GM12878 (cell line): ENCODE results near the gene CDK3. TPM values are rescaled to one million over a fixed set of nuclear protein-coding genes. Genes with fewer than 3 reads are reported as not detected.

ENCODE experiments used
- ATAC-seq: fragments of 200-7000 bp; cut with Tn5 transposase; 3 replicates; pipeline ENCODE4 v1.9.1; 2020; ENCODE audit warnings: mild to moderate bottlenecking, moderate library complexity
- BruUV-seq: library from RNA; stranded (reverse); fragments of 400-500 nt; replicated peaks from 2 replicates; lab custom pipeline; 2021; lab: Mats Ljungman, UMichigan
- CTCF ChIA-PET: fragments of 300-600 bp; sonication (Branson Sonifier 250); formaldehyde crosslinking; extraction: SDS; loops from one replicate; lab custom pipeline; 2021; ENCODE audit warnings: inconsistent platforms; lab: Yijun Ruan, JAX
- POLR2A ChIA-PET: fragments of 350-600 bp; formaldehyde crosslinking; extraction: SDS; loops from one replicate; lab custom pipeline; 2021; ENCODE audit warnings: inconsistent platforms; lab: Charles Lee
- RAD21 ChIA-PET: fragments of 300-600 bp; sonication (Branson Sonifier 250); formaldehyde crosslinking; loops from one replicate; lab custom pipeline; 2023; ENCODE audit warnings: antibody characterized with exemption; ENCODE audit not compliant: unreplicated experiment; lab: Charles Lee
- SMC1A ChIA-PET: fragments of 300-600 bp; sonication (Branson Sonifier 250); formaldehyde crosslinking; loops from one replicate; lab custom pipeline; 2023; ENCODE audit not compliant: unreplicated experiment, uncharacterized antibody; lab: Charles Lee
- DNase-seq: peaks from one replicate; pipeline ENCODE4 v3.0.0-alpha.2; 2011; ENCODE audit warnings: low read depth, low spot score
- FAIRE-seq: peaks from 3 replicates; lab custom pipeline; 2011; peaks lifted over from hg19 to GRCh38; lab: Jason Lieb, UNC
- H2AFZ ChIP-seq: 2 replicates; pipeline ENCODE4 v1.6.0; 2011; ENCODE audit warnings: low read depth, low read length, control low read depth; ENCODE audit not compliant: control insufficient read depth
- H3K27ac ChIP-seq: 2 replicates; pipeline ENCODE4 v1.5.1; 2011; ENCODE audit warnings: control low read depth; ENCODE audit not compliant: control insufficient read depth, insufficient read depth
- H3K27me3 ChIP-seq, 2 experiments: replicated peaks in 1 of 2; 2 replicates each; pipeline versions ENCODE4 v1.6.0 to v1.6.1; 2011; ENCODE audit warnings: low read length in 1 of 2; ENCODE audit not compliant: control insufficient read depth in 2 of 2, insufficient read depth in 2 of 2
- H3K36me3 ChIP-seq, 2 experiments: 2 replicates each; pipeline ENCODE4 v1.5.1; 2011; ENCODE audit warnings: low read length in 1 of 2; ENCODE audit not compliant: control insufficient read depth in 2 of 2, insufficient read depth in 2 of 2
- H3K4me1 ChIP-seq: 2 replicates; pipeline ENCODE4 v1.6.1; 2011; ENCODE audit warnings: mild to moderate bottlenecking, low read length, moderate library complexity, mixed read lengths; ENCODE audit not compliant: control insufficient read depth, insufficient read depth
- H3K4me2 ChIP-seq: 2 replicates; pipeline ENCODE4 v1.6.0; 2011; ENCODE audit warnings: control low read depth; ENCODE audit not compliant: control insufficient read depth, insufficient read depth
- H3K4me3 ChIP-seq: fragments of 200-600 bp; sonication (generic); 2 replicates; pipeline ENCODE4 v1.5.1; 2016
- H3K79me2 ChIP-seq: 2 replicates; pipeline ENCODE4 v1.6.0; 2011; ENCODE audit warnings: low read length; ENCODE audit not compliant: control insufficient read depth, insufficient read depth
- H3K9ac ChIP-seq: 2 replicates; pipeline ENCODE4 v1.8.0; 2011; ENCODE audit warnings: low read length, control low read depth, mixed read lengths; ENCODE audit not compliant: control insufficient read depth, insufficient read depth
- H3K9me3 ChIP-seq: replicated peaks from 3 replicates; pipeline ENCODE4 v1.5.1; 2011; ENCODE audit warnings: mild to moderate bottlenecking, low read length; ENCODE audit not compliant: control insufficient read depth, insufficient read depth
- H4K20me1 ChIP-seq: 2 replicates; pipeline ENCODE4 v1.6.0; 2011; ENCODE audit not compliant: control insufficient read depth, insufficient read depth
- ASH2L ChIP-seq: fragments of 300-600, 200-600 bp; sonication (generic); IDR thresholded peaks from 2 replicates; pipeline ENCODE4 v1.6.1; 2017; ENCODE audit warnings: low read depth, mild to moderate bottlenecking, borderline replicate concordance
- ATF7 ChIP-seq: fragments of 450-650 bp; IDR thresholded peaks from 2 replicates; pipeline ENCODE4 v1.6.1; 2016; ENCODE audit warnings: low read depth, mild to moderate bottlenecking
- HDAC2 ChIP-seq: fragments of 200-600 bp; sonication (generic); IDR thresholded peaks from 2 replicates; pipeline ENCODE4 v1.6.1; 2017
- HDGF ChIP-seq: fragments of 450-650 bp; IDR thresholded peaks from 2 replicates; pipeline ENCODE4 v1.6.1; 2016; ENCODE audit warnings: antibody characterized with exemption
- HSF1 ChIP-seq: fragments of 150-350 bp; IDR thresholded peaks from 2 replicates; pipeline ENCODE4 v1.6.1; 2014; ENCODE audit warnings: mild to moderate bottlenecking, low read depth, low read length
- KDM1A ChIP-seq: fragments of 200-600 bp; sonication (generic); IDR thresholded peaks from 2 replicates; pipeline ENCODE4 v1.6.1; 2016; ENCODE audit warnings: borderline replicate concordance
- MTA3 ChIP-seq: IDR thresholded peaks from 2 replicates; pipeline ENCODE4 v1.6.1; 2012; ENCODE audit warnings: low read length, inconsistent platforms, borderline replicate concordance
- MYB ChIP-seq: fragments of 150-350 bp; IDR thresholded peaks from 2 replicates; pipeline ENCODE4 v1.6.1; 2014; ENCODE audit warnings: mild to moderate bottlenecking, low read depth, low read length, borderline replicate concordance
- PML ChIP-seq: IDR thresholded peaks from 2 replicates; pipeline ENCODE4 v1.6.1; 2012; ENCODE audit warnings: low read length, inconsistent platforms
- SRF ChIP-seq, 2 experiments: IDR thresholded peaks; 2 replicates each; pipeline ENCODE4 v1.6.1; 2011; ENCODE audit warnings: low read depth in 2 of 2, low read length in 2 of 2, mild to moderate bottlenecking in 1 of 2, moderate library complexity in 1 of 2
- STAT1 ChIP-seq: fragments of 450-650 bp; conservative IDR thresholded peaks from 2 replicates; pipeline ENCODE4 v1.6.1; 2014; ENCODE audit warnings: antibody characterized with exemption, mild to moderate bottlenecking
- TBL1XR1 ChIP-seq: IDR thresholded peaks from 2 replicates; pipeline ENCODE4 v1.6.1; 2012; ENCODE audit warnings: low read depth, low read length, improper control_type of control experiment
- ZNF622 ChIP-seq: fragments of 450-650 bp; IDR thresholded peaks from 2 replicates; pipeline ENCODE4 v1.6.1; 2017; ENCODE audit warnings: mild to moderate bottlenecking, inconsistent platforms
- ZZZ3 ChIP-seq: IDR thresholded peaks from 2 replicates; pipeline ENCODE4 v1.6.1; 2011; ENCODE audit warnings: low read depth; ENCODE audit not compliant: control insufficient read depth, insufficient read length
- WGBS: methylation state at CpG from one replicate; pipeline ENCODE4 v1.1.6; 2016; ENCODE audit warnings: low lambda C conversion rate; ENCODE audit not compliant: insufficient replicate concordance, insufficient coverage; ENCODE audit errors: missing lambda C conversion rate; 5-methylcytosine and 5-hydroxymethylcytosine counted together
- in situ Hi-C: fragments of 300-500 bp; cut with MboI; formaldehyde crosslinking; loops from 9 replicates; pipeline ENCODE4 v1.14.3; 2018; ENCODE audit warnings: mixed read lengths
- intact Hi-C: fragments of 100-400 bp; cut with micrococcal nuclease; formaldehyde crosslinking; loops from one replicate; pipeline ENCODE4 v1.14.2; 2022; ENCODE audit not compliant: unreplicated experiment
- polyA plus RNA-seq, 11 experiments: library from polyadenylated mRNA; depleted of rRNA in 4 of 11; unstranded in 6 of 11; stranded (reverse) in 5 of 11; fragments of >200 nt; fragmentation: Nextera tagmentation in 4 of 11; fragmentation: Illumina TruSeq in 1 of 11; extraction: Ambion mirVana in 4 of 11; extraction: Trizol in 1 of 11; gene quantifications; 1 replicate in 1 of 11; 2 replicates in 10 of 11; pipeline versions ENCODE4 v1.2.1 to v1.2.3, GENCODE V29; 2011 to 2016; ENCODE audit warnings: inconsistent platforms in 2 of 11, missing spikeins in 2 of 11, low read depth in 1 of 11
- total RNA-seq, 4 experiments: library from RNA; depleted of rRNA in 3 of 4; stranded (reverse); fragments of >200 nt in 3 of 4; fragmentation: Illumina TruSeq in 1 of 4; extraction: Trizol in 1 of 4; gene quantifications; 2 replicates each; pipeline versions ENCODE4 v1.2.1 to v1.2.3, GENCODE V29; 2013 to 2021
- TF ChIP-seq, protein P1 (sequence below): IDR thresholded peaks from 2 replicates; pipeline ENCODE4 v1.6.1; 2011; ENCODE audit warnings: low read depth, mild to moderate bottlenecking, low read length, moderate library complexity, borderline replicate concordance; ENCODE audit errors: extremely low read depth
- TF ChIP-seq, protein P2 (sequence below): IDR thresholded peaks from 2 replicates; pipeline ENCODE4 v1.6.1; 2012; ENCODE audit warnings: low read depth, low read length, improper control_type of control experiment
- TF ChIP-seq, protein P3 (sequence below): fragments of 450-650 bp; IDR thresholded peaks from 2 replicates; pipeline ENCODE4 v1.6.1; 2018; ENCODE audit warnings: borderline replicate concordance, mild to moderate bottlenecking; ENCODE audit not compliant: partially characterized antibody

CDK3 gene
- total and polyA plus RNA-seq, 10 of the 15 experiments (the other 5 are each of a cell fraction or from before 2014, with no cell fraction given) = 1.1 to 7.1 (median 4.2) TPM

DNA sequence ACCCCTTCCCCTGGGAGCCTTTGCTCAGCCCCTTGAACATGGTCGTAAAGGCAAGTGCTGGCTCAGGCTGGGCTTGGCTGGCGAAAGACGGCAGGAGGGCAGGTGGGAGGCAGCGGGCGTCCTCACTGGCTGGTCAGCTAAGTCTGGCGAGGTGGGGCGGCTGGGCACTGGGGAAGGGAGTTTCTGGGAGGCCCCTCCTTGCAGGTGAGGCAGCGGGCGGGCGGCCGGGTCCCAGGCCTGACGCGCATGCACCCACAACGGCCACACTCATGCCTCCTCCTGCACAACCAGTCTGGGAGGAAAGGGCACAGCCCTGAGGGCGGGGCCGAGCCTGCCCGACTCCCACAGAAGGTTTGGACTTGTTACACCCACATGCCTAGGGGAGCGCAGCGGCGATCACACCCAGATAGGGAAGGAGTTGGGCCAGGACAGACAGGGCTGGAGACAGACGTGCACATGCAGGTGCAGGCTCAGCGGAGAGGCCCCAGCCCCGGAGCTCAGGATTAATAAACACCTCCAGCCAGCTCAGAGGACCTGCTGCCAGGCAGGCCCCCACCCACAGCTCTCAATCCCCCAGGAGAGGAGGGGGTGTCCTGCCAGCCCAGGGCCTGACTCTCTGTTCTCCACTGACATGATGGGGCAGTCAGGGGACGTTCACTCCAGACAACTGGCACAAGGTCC lies 26.6 kb downstream of the CDK3 start, which contains the start of gene EVPL (continued):
- TF ChIP-seq, protein P1, sequence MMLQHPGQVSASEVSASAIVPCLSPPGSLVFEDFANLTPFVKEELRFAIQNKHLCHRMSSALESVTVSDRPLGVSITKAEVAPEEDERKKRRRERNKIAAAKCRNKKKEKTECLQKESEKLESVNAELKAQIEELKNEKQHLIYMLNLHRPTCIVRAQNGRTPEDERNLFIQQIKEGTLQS = no peak
- TF ChIP-seq, protein P2, sequence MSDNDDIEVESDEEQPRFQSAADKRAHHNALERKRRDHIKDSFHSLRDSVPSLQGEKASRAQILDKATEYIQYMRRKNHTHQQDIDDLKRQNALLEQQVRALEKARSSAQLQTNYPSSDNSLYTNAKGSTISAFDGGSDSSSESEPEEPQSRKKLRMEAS = no peak

- no peaks in the 10 kb centered on the region for H3K27me3 ChIP-seq
- no peaks in the 10 kb centered on the region for H3K9me3 ChIP-seq
- H3K4me1 ChIP-seq = no peaks in the 10 kb centered on the region
- ChIA-PET SMC1A (no interaction called here), CTCF (interaction anchor here (1.0 to 1.6 kb wide), 3 partner anchors 18 to 267 kb away, joined by 3 to 5 read pairs (median 5); no protein-coding TSS in a partner anchor), RAD21 (interaction anchor here (0.6 kb wide), 1 partner anchor 393 kb away, joined by 3 read pairs; no protein-coding TSS in a partner anchor), POLR2A (no interaction called here)
- H3K4me2 ChIP-seq = no peak overlapping the region
- ATAC-seq (peak; percentile 45; the same call in 2 of the 3 replicates), DNase-seq (no peak), FAIRE-seq (no peak)
- no peak overlapping the region for H3K27ac ChIP-seq
- no peak overlapping the region for H2AFZ ChIP-seq
- H3K9ac ChIP-seq = no peak overlapping the region
- H3K4me3 ChIP-seq = no peak overlapping the region
- WGBS = 71% methylated on average over 20 of the region's 20 CpGs
- H3K79me2 ChIP-seq = no peaks in the 10 kb centered on the region
- BruUV-seq = no TSS peak
- intact Hi-C loops = no loop called here
- in situ Hi-C loops = no loop called here
- H4K20me1 ChIP-seq = no peaks in the 10 kb centered on the region
- H3K36me3 ChIP-seq = peaks cover 0 to 6% of the 10 kb centered on the region in 2 experiments; a peak in 2 of 4 replicates
- TF ChIP-seq ATF7 (no peak), PML (no peak), MYB (no peak), HSF1 (no peak), KDM1A (no peak), TBL1XR1 (no peak), MTA3 (no peak), ZZZ3 (no peak), HDAC2 (no peak), ASH2L (no peak), SRF (IDR thresholded peaks at IDR 0.05; ENCODE audit: low read depth in 2 of 2, low read length in 2 of 2) (no peak), STAT1 (no peak), ZNF622 (no peak), HDGF (no peak)
- TF ChIP-seq, protein P2 = no peak
- TF ChIP-seq, protein P3, sequence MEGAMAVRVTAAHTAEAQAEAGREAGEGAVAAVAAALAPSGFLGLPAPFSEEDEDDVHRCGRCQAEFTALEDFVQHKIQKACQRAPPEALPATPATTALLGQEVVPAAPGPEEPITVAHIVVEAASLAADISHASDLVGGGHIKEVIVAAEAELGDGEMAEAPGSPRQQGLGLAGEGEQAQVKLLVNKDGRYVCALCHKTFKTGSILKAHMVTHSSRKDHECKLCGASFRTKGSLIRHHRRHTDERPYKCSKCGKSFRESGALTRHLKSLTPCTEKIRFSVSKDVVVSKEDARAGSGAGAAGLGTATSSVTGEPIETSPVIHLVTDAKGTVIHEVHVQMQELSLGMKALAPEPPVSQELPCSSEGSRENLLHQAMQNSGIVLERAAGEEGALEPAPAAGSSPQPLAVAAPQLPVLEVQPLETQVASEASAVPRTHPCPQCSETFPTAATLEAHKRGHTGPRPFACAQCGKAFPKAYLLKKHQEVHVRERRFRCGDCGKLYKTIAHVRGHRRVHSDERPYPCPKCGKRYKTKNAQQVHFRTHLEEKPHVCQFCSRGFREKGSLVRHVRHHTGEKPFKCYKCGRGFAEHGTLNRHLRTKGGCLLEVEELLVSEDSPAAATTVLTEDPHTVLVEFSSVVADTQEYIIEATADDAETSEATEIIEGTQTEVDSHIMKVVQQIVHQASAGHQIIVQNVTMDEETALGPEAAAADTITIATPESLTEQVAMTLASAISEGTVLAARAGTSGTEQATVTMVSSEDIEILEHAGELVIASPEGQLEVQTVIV = no peak
Measured at GRCh38 chr17:76032073-76032779, 31.6 kb downstream of the CDK3 start.
